HCT116 (cell line): ENCODE data around the gene COBL. TPM values are rescaled to one million over a fixed set of nuclear protein-coding genes. Genes with fewer than 3 reads are reported as not detected.

Source experiments
- ATAC-seq: fragments of 200-7000 bp; cut with Tn5 transposase; 2 replicates; pipeline ENCODE4 v1.9.1; 2020; ENCODE audit warnings: mild to moderate bottlenecking, moderate library complexity
- BruUV-seq: library from RNA; stranded (reverse); fragments of 400-500 nt; replicated peaks from 2 replicates; lab custom pipeline; 2021; lab: Mats Ljungman, UMichigan
- CTCF ChIA-PET: fragments of 300-600 bp; sonication (Branson Sonifier 250); formaldehyde crosslinking; loops from one replicate; lab custom pipeline; 2021; ENCODE audit warnings: antibody characterized with exemption; lab: Charles Lee
- POLR2A ChIA-PET: fragments of 300-600, 350-600 bp; sonication (Branson Sonifier 250); formaldehyde crosslinking; loops from one replicate; lab custom pipeline; 2021; ENCODE audit warnings: antibody characterized with exemption; lab: Charles Lee
- RAD21 ChIA-PET, 2 experiments: fragments of 300-600 bp; sonication (Branson Sonifier 250); formaldehyde crosslinking; loops; one replicate each; lab custom pipeline; 2023; ENCODE audit warnings: low total read pairs in 2 of 2; ENCODE audit not compliant: uncharacterized antibody in 2 of 2, unreplicated experiment in 2 of 2, low non-redundant PET in 1 of 2; lab: Charles Lee
- DNase-seq: peaks from one replicate; pipeline ENCODE4 v3.0.0-alpha.2; 2010; ENCODE audit warnings: low read depth, low spot score
- H2AFZ ChIP-seq: fragments of 200-600 bp; shearing (Covaris generic), sonication (generic); 2 replicates; pipeline ENCODE4 v1.6.1; 2017; ENCODE audit warnings: low read depth, mixed run types, mixed read lengths, antibody characterized with exemption, low read length; ENCODE audit not compliant: poor library complexity, severe bottlenecking
- H3K27ac ChIP-seq: 2 replicates; pipeline ENCODE4 v1.5.1; 2012; ENCODE audit warnings: low read depth, low read length
- H3K27me3 ChIP-seq: fragments of 200-600 bp; sonication (generic); 2 replicates; pipeline ENCODE4 v1.6.1; 2016; ENCODE audit warnings: mixed run types, low read length, mixed read lengths; ENCODE audit not compliant: insufficient read depth
- H3K36me3 ChIP-seq, 2 experiments: fragments of 200-500 bp in 1 of 2; fragments of 200-600 bp in 1 of 2; sonication (Bioruptor generic) in 1 of 2; sonication (generic) in 1 of 2; 2 replicates each; pipeline versions ENCODE4 v1.5.1 to v1.6.1; 2014 to 2016; ENCODE audit warnings: low read length in 2 of 2, inconsistent platforms in 1 of 2, mixed read lengths in 1 of 2, mixed run types in 1 of 2; ENCODE audit not compliant: insufficient read depth in 2 of 2, control insufficient read depth in 1 of 2
- H3K4me1 ChIP-seq, 2 experiments: fragments of 200-600 bp in 1 of 2; sonication (generic) in 1 of 2; 2 replicates each; pipeline versions ENCODE4 v1.5.1 to v1.6.1; 2012 to 2017; ENCODE audit warnings: low read length in 2 of 2, inconsistent platforms in 1 of 2, mild to moderate bottlenecking in 1 of 2, mixed read lengths in 1 of 2, mixed run types in 1 of 2, moderate library complexity in 1 of 2; ENCODE audit not compliant: insufficient read depth in 2 of 2, control insufficient read depth in 1 of 2
- H3K4me2 ChIP-seq: fragments of 200-600 bp; sonication (generic); 2 replicates; pipeline ENCODE4 v1.6.1; 2017; ENCODE audit warnings: mixed run types, low read length, mixed read lengths
- H3K4me3 ChIP-seq, 2 experiments: fragments of 200-600 bp in 1 of 2; sonication (generic) in 1 of 2; replicated peaks in 1 of 2; 2 replicates each; pipeline ENCODE4 v1.5.1; 2011 to 2016; ENCODE audit warnings: low read length in 2 of 2, control low read depth in 1 of 2, low read depth in 1 of 2, mild to moderate bottlenecking in 1 of 2, mixed read lengths in 1 of 2, mixed run types in 1 of 2
- H3K79me2 ChIP-seq: fragments of 200-600 bp; sonication (generic); 2 replicates; pipeline ENCODE4 v1.6.1; 2017; ENCODE audit warnings: mild to moderate bottlenecking, mixed run types, low read length, moderate library complexity, mixed read lengths; ENCODE audit not compliant: insufficient read depth
- H3K9ac ChIP-seq: fragments of 200-600 bp; sonication (generic); 2 replicates; pipeline ENCODE4 v1.6.1; 2016; ENCODE audit warnings: low read length, mixed read lengths
- H3K9me2 ChIP-seq: fragments of 200-600 bp; sonication (generic), shearing (Covaris generic); 2 replicates; pipeline ENCODE4 v1.6.1; 2017; ENCODE audit warnings: mixed run types, mild to moderate bottlenecking, moderate library complexity; ENCODE audit not compliant: insufficient read depth
- H3K9me3 ChIP-seq, 2 experiments: fragments of 200-500 bp in 1 of 2; fragments of 200-600 bp in 1 of 2; sonication (Bioruptor generic) in 1 of 2; sonication (generic) in 1 of 2; 2 replicates each; pipeline ENCODE4 v1.6.1; 2014 to 2017; ENCODE audit warnings: low read length in 2 of 2, mixed read lengths in 2 of 2, inconsistent platforms in 1 of 2, low read depth in 1 of 2, mild to moderate bottlenecking in 1 of 2, mixed run types in 1 of 2, moderate library complexity in 1 of 2; ENCODE audit not compliant: control insufficient read depth in 1 of 2, insufficient read depth in 1 of 2
- H4K20me1 ChIP-seq: fragments of 200-600 bp; sonication (generic), shearing (Covaris generic); 2 replicates; pipeline ENCODE4 v1.6.1; 2017; ENCODE audit warnings: mixed run types, mild to moderate bottlenecking, moderate library complexity; ENCODE audit not compliant: insufficient read depth
- CEBPB ChIP-seq: IDR thresholded peaks from 2 replicates; pipeline ENCODE4 v1.6.1; 2012; ENCODE audit warnings: low read depth
- CTCF ChIP-seq, 3 experiments: fragments of 200-600 bp in 1 of 3; sonication (generic) in 1 of 3; IDR thresholded peaks in 2 of 3; conservative IDR thresholded peaks in 1 of 3; 2 replicates each; pipeline ENCODE4 v1.5.1; 2012 to 2017; ENCODE audit warnings: low read depth in 2 of 3, low read length in 2 of 3, antibody characterized with exemption in 1 of 3, borderline replicate concordance in 1 of 3, control low read depth in 1 of 3, mild to moderate bottlenecking in 1 of 3, mixed read lengths in 1 of 3, mixed run types in 1 of 3, moderate library complexity in 1 of 3; ENCODE audit not compliant: insufficient read depth in 1 of 3
- ELF1 ChIP-seq: IDR thresholded peaks from 2 replicates; pipeline ENCODE4 v1.6.1; 2012; ENCODE audit warnings: low read depth, borderline replicate concordance
- EZH2 ChIP-seq: fragments of 200-600 bp; sonication (generic); IDR thresholded peaks from 2 replicates; pipeline ENCODE4 v1.6.1; 2017; ENCODE audit warnings: antibody characterized with exemption, mixed run types
- FOSL1 ChIP-seq: IDR thresholded peaks from 2 replicates; pipeline ENCODE4 v1.6.1; 2012; ENCODE audit warnings: low read depth
- JUND ChIP-seq: IDR thresholded peaks from 2 replicates; pipeline ENCODE4 v1.6.1; 2012
- RAD21 ChIP-seq: IDR thresholded peaks from 2 replicates; pipeline ENCODE4 v1.6.1; 2012; ENCODE audit warnings: low read depth, mild to moderate bottlenecking
- SIN3A ChIP-seq: IDR thresholded peaks from 2 replicates; pipeline ENCODE4 v1.6.1; 2012; ENCODE audit warnings: low read depth
- TCF7L2 ChIP-seq: IDR thresholded peaks from 2 replicates; pipeline ENCODE4 v1.7.0; 2011; ENCODE audit warnings: borderline replicate concordance, inconsistent platforms; ENCODE audit not compliant: insufficient read depth, insufficient read length; ENCODE audit errors: extremely low read depth
- YY1 ChIP-seq: IDR thresholded peaks from 2 replicates; pipeline ENCODE4 v1.6.1; 2011; ENCODE audit warnings: low read length, low read depth, moderate library complexity, mild to moderate bottlenecking; ENCODE audit not compliant: insufficient replicate concordance; ENCODE audit errors: extremely low read depth
- ZBTB33 ChIP-seq: IDR thresholded peaks from 2 replicates; pipeline ENCODE4 v1.6.1; 2011; ENCODE audit warnings: mild to moderate bottlenecking, low read length, moderate library complexity; ENCODE audit not compliant: insufficient replicate concordance; ENCODE audit errors: extremely low read depth
- ZFX ChIP-seq: fragments of 450-650 bp; IDR thresholded peaks from 2 replicates; pipeline ENCODE4 v1.6.1; 2017
- intact Hi-C: fragments of 100-400 bp; cut with micrococcal nuclease; formaldehyde crosslinking; loops from 2 replicates; pipeline ENCODE4 v1.10.0; 2022
- total RNA-seq: library from RNA; stranded (reverse); gene quantifications from one replicate; pipeline ENCODE4 v1.2.1, GENCODE V29; 2021; ENCODE audit not compliant: unreplicated experiment

COBL gene
- total RNA-seq, 1 experiment from 2014 or later, result 19.3 TPM

- ChIA-PET POLR2A (no interaction called here), CTCF (interaction anchor here (1.2 kb wide), 1 partner anchor 110 kb away, joined by 3 read pairs; no protein-coding TSS in a partner anchor), RAD21 (no interaction called here)
- H3K79me2 ChIP-seq, result no peaks in the 10 kb centered on the region; the same call in 1 of the 2 replicates
- H4K20me1 ChIP-seq, result no peaks in the 10 kb centered on the region
- H3K4me3 ChIP-seq, result no peak overlapping the region
- H3K27me3 ChIP-seq, result no peaks in the 10 kb centered on the region
- no peaks in the 10 kb centered on the region for H3K36me3 ChIP-seq
- intact Hi-C loops, result no loop called here
- no peak overlapping the region for H3K9ac ChIP-seq
- TF ChIP-seq ZFX (no peak), TCF7L2 (no peak), RAD21 (no peak), ZBTB33 (no peak), CEBPB (no peak), YY1 (no peak), FOSL1 (no peak), ELF1 (no peak), EZH2 (no peak), JUND (no peak), SIN3A (no peak), CTCF (IDR thresholded peaks at IDR 0.05 in 2 of 3, conservative IDR thresholded peaks at IDR 0.05 in 1 of 3; ENCODE audit: borderline replicate concordance in 1 of 3, insufficient read depth in 1 of 3, low read depth in 2 of 3, low read length in 2 of 3) (no peak)
- DNase-seq (no peak), ATAC-seq (no peak)
- H2AFZ ChIP-seq, result no peak overlapping the region
- H3K4me2 ChIP-seq, result no peak overlapping the region
- H3K27ac ChIP-seq, result no peak overlapping the region
- H3K4me1 ChIP-seq, result peaks cover 11 to 20% of the 10 kb centered on the region in 2 experiments
- H3K9me2 ChIP-seq, result no peaks in the 10 kb centered on the region
- no peaks in the 10 kb centered on the region for H3K9me3 ChIP-seq
- BruUV-seq, result no TSS peak
Measured at GRCh38 chr7:51256916-51257315, 59.7 kb downstream of the COBL start.
